Ovary (tissue), 9 donors: Measurements from ENCODE around the gene LRRC4C. TPM values are rescaled to one million over a fixed set of nuclear protein-coding genes. Genes with fewer than 3 reads are reported as not detected.

Experiments used
- DNase-seq, 5 donors: peaks; one replicate each; pipeline ENCODE4 v3.0.0-alpha.2; 2019 to 2020
- H3K27ac ChIP-seq, 2 donors: fragments of 200-600 bp; one replicate each; pipeline versions ENCODE4 v1.5.1 to v1.8.0; 2019 to 2022
- H3K27me3 ChIP-seq: fragments of 200-600 bp; one replicate; pipeline ENCODE4 v1.8.0; 2022
- H3K36me3 ChIP-seq: fragments of 200-600 bp; sonication (generic); one replicate; pipeline ENCODE4 v1.5.1; 2019
- H3K4me1 ChIP-seq: one replicate; pipeline ENCODE4 v1.8.1; 2013; ENCODE audit warnings: mild to moderate bottlenecking, moderate library complexity; ENCODE audit not compliant: insufficient read depth
- H3K4me3 ChIP-seq: fragments of 200-600 bp; sonication (generic); one replicate; pipeline ENCODE4 v1.5.1; 2017
- H3K9me3 ChIP-seq, 2 donors: fragments of 200-600 bp in 1 of 2; sonication (generic) in 1 of 2; one replicate each; pipeline versions ENCODE4 v1.5.1 to v1.8.1; 2013 to 2019; ENCODE audit warnings: mild to moderate bottlenecking in 1 of 2, moderate library complexity in 1 of 2
- EP300 ChIP-seq: sonication (generic); formaldehyde crosslinking; IDR thresholded peaks from one replicate; pipeline ENCODE4 v1.6.1; 2017; ENCODE audit warnings: antibody characterized with exemption
- POLR2A ChIP-seq: fragments of 450-650 bp; IDR thresholded peaks from one replicate; pipeline ENCODE4 v1.6.1; 2017; ENCODE audit warnings: antibody characterized with exemption, mild to moderate bottlenecking, moderate library complexity
- WGBS, 3 donors: extraction: QIAGEN DNeasy Blood & Tissue Kit in 1 of 3; methylation state at CpG; one replicate each; pipeline versions ENCODE4 v1.1.5 to v1.1.7; 2013 to 2017; 5-methylcytosine and 5-hydroxymethylcytosine counted together
- intact Hi-C, 4 donors: fragments of 100-400 bp; cut with DNase I; formaldehyde crosslinking; loops; one replicate each; pipeline versions ENCODE4 v1.11.0 to v1.15.1; 2022 to 2023
- polyA plus RNA-seq, 2 donors: library from polyadenylated mRNA; stranded (reverse); fragments of 200-250 nt in 1 of 2; fragments of 350-450 nt in 1 of 2; fragmentation: Illumina TruSeq in 1 of 2; extraction: RNeasy Lipid Tissue Mini Kit (QIAGEN cat#74804) in 1 of 2; gene quantifications; one replicate each; pipeline ENCODE4 v1.2.3, GENCODE V29; 2013 to 2014
- total RNA-seq, 7 donors: library from RNA; depleted of rRNA in 2 of 7; stranded (reverse); fragments of >200 nt in 2 of 7; fragmentation: NEBNext Ultra II Directional in 3 of 7; extraction: Animal tissue kit (Norgen Biotek cat#: 25700) in 3 of 7; gene quantifications; one replicate each; pipeline versions ENCODE4 v1.1.0 to v1.2.4, GENCODE V29; 2016 to 2023
- TF ChIP-seq, protein P1 (sequence below), 3 donors: fragments of 450-650 bp in 2 of 3; fragments of 200-600 bp in 1 of 3; IDR thresholded peaks; one replicate each; pipeline versions ENCODE4 v1.5.1 to v1.8.0; 2016 to 2022; ENCODE audit warnings: antibody characterized with exemption in 3 of 3, mild to moderate bottlenecking in 1 of 3
- donor health status: DM: no; HTN: no; CAD: no; lungs with moderate emphysema.
- donor health status: DM: no; HTN: no; CAD: no.
- donor health status: Bipolar disorder and iron deficiency.
- donor health status: DM: yes; HTN: yes; CAD: no.
- donor health status: DM: no; HTN: no; CAD: no.
- donor health status: DM: yes; HTN: yes; CAD: no.

The LRRC4C gene
- total and polyA plus RNA-seq, 9 donors: 0.15 to 12.5 (median 0.78) TPM

DNA sequence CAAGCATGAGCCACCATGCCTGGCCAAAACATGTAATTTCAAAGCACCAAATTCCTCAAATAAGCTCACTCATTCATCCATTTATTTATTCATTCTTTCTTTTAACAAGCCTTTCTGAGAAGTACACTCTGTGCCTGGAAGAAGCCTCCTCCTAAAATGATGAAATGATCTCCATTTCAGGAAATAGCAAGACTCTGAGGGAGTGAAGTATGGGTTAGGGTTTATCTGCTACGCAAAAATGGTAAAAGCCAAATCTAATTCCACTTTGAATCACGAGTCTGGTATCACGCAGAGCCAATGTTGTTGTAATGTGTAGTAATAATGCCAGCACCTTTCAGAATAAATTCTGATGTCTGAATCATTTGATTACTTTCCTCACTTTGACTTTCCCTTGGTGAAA is 1041.8 kb downstream of the LRRC4C start:
- TF ChIP-seq EP300 (no peak), POLR2A (no peak)
- TF ChIP-seq, protein P1, sequence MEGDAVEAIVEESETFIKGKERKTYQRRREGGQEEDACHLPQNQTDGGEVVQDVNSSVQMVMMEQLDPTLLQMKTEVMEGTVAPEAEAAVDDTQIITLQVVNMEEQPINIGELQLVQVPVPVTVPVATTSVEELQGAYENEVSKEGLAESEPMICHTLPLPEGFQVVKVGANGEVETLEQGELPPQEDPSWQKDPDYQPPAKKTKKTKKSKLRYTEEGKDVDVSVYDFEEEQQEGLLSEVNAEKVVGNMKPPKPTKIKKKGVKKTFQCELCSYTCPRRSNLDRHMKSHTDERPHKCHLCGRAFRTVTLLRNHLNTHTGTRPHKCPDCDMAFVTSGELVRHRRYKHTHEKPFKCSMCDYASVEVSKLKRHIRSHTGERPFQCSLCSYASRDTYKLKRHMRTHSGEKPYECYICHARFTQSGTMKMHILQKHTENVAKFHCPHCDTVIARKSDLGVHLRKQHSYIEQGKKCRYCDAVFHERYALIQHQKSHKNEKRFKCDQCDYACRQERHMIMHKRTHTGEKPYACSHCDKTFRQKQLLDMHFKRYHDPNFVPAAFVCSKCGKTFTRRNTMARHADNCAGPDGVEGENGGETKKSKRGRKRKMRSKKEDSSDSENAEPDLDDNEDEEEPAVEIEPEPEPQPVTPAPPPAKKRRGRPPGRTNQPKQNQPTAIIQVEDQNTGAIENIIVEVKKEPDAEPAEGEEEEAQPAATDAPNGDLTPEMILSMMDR (IDR thresholded peaks at IDR 0.05): no peak
- Histone ChIP-seq H3K9me3 (no peaks in the 10 kb centered on the region), H3K27ac (no peak overlapping the region), H3K27me3 (no peaks in the 10 kb centered on the region), H3K36me3 (no peaks in the 10 kb centered on the region), H3K4me3 (no peak overlapping the region), H3K4me1 (no peaks in the 10 kb centered on the region)
- 48 to 64% (median 57%) methylated on average over 3 of the region's 3 CpGs for WGBS, 3 donors
- intact Hi-C loops: no loop called here
- no peak for DNase-seq

DNA sequence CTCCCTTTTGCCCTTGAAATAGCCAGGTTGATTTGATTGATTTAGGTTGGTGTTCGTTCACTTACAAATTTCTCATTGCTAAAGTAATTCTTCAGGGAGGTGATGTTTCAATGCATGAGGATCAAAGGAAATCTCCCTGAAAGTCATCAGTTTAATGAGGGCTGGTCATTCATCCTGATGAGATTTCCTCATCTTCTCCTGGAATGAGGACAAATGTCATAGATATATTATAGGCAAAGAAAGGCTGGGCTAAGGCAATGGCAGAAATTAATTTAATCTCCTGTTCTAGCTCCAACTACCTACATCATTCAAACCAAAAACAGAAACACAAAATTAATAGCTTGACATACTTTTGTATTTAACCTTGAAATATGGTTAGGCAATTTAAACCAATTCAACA is 1052.1 kb downstream of the LRRC4C start:
- Histone ChIP-seq H3K4me1 (no peaks in the 10 kb centered on the region), H3K36me3 (no peaks in the 10 kb centered on the region), H3K27me3 (no peaks in the 10 kb centered on the region), H3K27ac (no peak overlapping the region), H3K9me3 (no peaks in the 10 kb centered on the region), H3K4me3 (no peak overlapping the region)
- 41 to 55% (median 54%) methylated on average over 1 of the region's 1 CpG for WGBS, 3 donors
- DNase-seq: no peak
- intact Hi-C loops: no loop called here
- TF ChIP-seq, protein P1 (IDR thresholded peaks at IDR 0.05): no peak
- TF ChIP-seq POLR2A (no peak), EP300 (no peak)

DNA sequence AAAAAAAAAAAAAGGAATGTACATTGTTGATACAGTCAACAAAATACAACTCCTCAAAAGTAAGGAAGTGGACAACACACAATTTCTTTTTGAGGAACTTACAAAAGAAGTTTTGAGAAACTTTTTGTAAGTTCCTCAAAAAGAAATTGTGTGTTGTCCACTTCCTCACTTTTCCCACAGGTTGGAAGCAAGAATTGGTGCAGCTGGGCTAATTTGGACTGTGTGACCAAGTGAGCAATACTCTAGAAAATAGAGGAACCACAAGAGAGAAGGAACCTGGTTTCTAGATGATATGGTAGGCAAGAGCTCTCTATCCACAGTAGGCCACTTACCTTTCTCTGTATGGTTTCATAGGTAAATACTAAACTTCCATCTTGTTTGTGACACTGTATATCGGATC is 1053.8 kb downstream of the LRRC4C start:
- intact Hi-C loops: no loop called here
- WGBS, 3 donors: 91 to 97% (median 97%) methylated on average over 1 of the region's 1 CpG
- H3K27ac ChIP-seq: no peak overlapping the region

DNA sequence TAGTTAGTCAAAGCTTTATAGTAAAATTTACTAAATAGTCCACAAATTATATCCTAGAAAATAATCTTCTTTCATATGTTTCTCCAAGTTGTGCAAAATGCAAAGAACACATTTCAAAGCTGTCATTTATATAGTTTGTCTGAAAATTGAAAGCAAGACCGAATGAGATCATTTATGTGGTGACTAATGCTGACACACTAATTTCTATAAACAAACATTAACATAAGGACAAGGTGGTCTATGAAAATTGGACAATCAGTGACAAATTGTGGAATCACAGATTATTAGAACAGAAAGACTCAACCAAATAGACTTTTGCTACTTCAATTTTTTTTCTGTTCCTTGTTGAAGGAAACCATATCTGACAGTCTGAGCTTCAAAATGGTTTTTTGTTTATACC is 1056.1 kb downstream of the LRRC4C start:
- H3K4me3 ChIP-seq: no peak overlapping the region
- DNase-seq: no peak
- H3K27me3 ChIP-seq: no peaks in the 10 kb centered on the region
- WGBS, 3 donors: 44 to 64% (median 63%) methylated on average over 1 of the region's 1 CpG
- TF ChIP-seq, protein P1 (IDR thresholded peaks at IDR 0.05): no peak
- TF ChIP-seq EP300 (no peak), POLR2A (no peak)
- H3K9me3 ChIP-seq: no peaks in the 10 kb centered on the region
- no peaks in the 10 kb centered on the region for H3K4me1 ChIP-seq
- intact Hi-C loops: no loop called here
- H3K27ac ChIP-seq: no peak overlapping the region
- H3K36me3 ChIP-seq: no peaks in the 10 kb centered on the region

More for the DNA sequence above, 1053.8 kb downstream of the LRRC4C start:
- H3K36me3 ChIP-seq: no peaks in the 10 kb centered on the region
- H3K9me3 ChIP-seq: no peaks in the 10 kb centered on the region
- H3K27me3 ChIP-seq: no peaks in the 10 kb centered on the region
- no peak overlapping the region for H3K4me3 ChIP-seq
- TF ChIP-seq, protein P1 (IDR thresholded peaks at IDR 0.05): no peak
- no peak for TF ChIP-seq EP300
- no peak for TF ChIP-seq POLR2A
- H3K4me1 ChIP-seq: no peaks in the 10 kb centered on the region
- no peak for DNase-seq
